Islet of Langerhans (tissue), 1 donor: ENCODE results near the gene NTM.
"Not testable (repeated sequence)": the region's sequence is repeated elsewhere in the genome, so short reads cannot be mapped to it uniquely, and the experiment has no call there.

ENCODE experiments used
- FAIRE-seq: peaks from one replicate; lab custom pipeline; 2011; peaks lifted over from hg19 to GRCh38; lab: Jason Lieb, UNC

NTM gene

GRCh38 chr11:131422029-131422428 is 51.6 kb downstream of the NTM start:
- no peak for FAIRE-seq

- no peak for FAIRE-seq
These were observed 52.1 kb downstream of the NTM start for GRCh38 chr11:131422496-131422895.

DNA sequence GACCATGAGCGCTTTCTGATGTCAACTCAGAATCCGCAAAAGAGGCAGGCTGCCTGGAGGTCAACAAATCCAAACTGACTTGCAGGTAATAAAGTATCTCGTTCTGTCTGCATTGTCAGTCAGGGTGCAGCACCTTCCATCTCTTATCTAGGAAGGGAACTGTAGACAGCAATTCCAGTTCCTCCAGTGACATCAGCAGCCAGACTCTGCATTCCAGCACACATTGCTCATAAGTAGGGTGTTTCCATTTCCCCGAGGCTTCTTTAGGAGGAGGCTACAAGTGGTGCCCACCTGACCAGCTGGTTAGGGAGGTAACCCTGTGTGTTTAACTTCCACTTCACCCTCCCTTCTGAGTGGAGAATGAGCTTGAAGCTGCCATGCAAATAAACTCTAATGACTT is 53.3 kb downstream of the NTM start:
- no peak for FAIRE-seq

DNA sequence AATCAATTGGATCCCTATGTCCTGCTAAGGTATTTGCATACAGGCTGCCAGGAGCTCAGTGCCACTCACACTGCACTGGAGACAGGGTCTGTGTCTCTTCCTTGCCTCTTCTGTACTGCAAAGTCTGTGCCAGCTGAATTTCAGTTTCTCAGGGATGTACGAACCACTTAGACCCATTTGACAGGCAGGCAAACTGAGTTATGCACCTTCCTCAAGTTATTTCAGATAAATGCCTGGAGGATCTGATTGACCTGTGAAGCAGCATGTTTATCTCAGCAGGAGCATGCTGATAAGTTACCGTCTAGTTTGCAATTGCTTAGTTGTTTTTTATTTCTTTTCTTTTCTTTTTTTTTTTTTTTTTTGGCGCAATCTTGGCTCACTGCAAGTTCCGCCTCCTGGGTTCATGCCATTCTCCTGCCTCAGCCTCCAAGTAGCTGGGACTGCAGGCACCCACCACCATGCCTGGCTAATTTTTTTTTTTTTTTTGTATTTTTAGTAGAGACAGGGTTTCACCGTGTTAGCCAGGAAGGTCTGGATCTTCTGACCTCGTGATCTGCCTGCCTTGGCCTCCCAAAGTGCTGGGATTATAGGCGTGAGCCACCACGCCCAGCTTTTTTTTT is 54.0 kb downstream of the NTM start:
- FAIRE-seq: not testable (repeated sequence)

DNA sequence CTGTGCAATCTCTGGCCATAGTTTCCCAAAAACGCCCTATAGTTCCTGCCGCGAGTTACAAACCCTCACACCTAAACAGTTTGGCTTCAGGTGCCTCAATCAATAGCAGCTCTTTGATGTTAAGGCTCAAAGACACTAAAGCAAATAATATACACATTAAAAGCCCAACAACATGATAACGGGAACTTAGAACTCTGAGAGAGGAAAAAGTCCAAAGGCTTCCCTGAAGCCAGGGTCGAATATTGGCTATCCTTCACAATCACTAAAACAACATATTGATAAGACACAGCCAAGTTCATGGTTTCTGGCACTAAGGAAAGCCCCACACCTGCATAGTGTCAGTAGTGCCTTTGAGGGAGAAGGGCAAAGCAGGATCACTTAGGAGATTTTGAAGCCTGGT is 54.9 kb downstream of the NTM start:
- no peak for FAIRE-seq

DNA sequence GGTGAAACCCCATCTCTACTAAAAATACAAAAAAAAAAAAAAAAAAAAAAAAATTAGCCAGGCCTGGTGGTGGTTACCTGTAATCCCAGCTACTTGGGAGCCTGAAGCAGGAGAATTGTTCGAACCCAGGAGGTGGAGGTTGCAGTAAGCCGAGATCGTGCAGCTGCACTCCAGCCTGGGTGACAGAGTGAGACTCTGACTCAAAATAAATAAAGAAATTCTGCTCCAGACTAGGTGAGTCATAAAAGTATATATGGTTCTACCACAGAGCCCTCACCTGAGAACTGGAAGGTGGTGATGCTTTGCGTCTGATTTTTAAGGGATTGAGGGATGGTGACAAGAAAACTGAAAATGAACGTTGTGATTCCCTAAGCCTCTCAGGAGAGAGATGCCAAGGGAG is 58.4 kb downstream of the NTM start:
- FAIRE-seq: no peak

GRCh38 chr11:131430473-131431208 is 60.2 kb downstream of the NTM start:
- FAIRE-seq: no peak

- FAIRE-seq: no peak
These were observed 70.8 kb downstream of the NTM start for GRCh38 chr11:131441051-131441810.

GRCh38 chr11:131446590-131447275 is 76.3 kb downstream of the NTM start:
- no peak for FAIRE-seq

- FAIRE-seq: no peak
These were observed 76.9 kb downstream of the NTM start for GRCh38 chr11:131447277-131447815.

DNA sequence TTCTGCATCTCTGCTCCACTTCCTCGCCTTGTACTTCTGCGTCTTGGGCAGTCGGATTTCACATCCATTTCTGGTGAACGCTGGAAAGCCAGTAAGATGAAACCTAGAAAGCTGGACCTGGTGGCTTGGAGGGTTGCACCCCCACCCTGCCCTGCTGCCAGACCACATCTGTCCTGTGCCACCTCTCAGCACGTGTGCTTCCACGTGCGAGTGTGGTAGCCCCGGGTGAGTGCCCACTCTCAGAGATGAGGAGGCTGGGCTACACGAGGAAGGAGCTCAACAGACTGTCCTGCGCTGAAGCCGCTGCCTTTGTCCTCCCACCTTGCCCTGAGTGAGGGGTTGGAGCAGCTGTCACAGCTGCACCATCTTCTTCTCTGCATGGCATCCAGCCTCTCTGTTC is 77.5 kb downstream of the NTM start:
- FAIRE-seq: no peak

- FAIRE-seq: no peak
These were observed 78.9 kb downstream of the NTM start for GRCh38 chr11:131449036-131450019.

- no peak for FAIRE-seq
These were observed 84.1 kb downstream of the NTM start for GRCh38 chr11:131454490-131454889.

DNA sequence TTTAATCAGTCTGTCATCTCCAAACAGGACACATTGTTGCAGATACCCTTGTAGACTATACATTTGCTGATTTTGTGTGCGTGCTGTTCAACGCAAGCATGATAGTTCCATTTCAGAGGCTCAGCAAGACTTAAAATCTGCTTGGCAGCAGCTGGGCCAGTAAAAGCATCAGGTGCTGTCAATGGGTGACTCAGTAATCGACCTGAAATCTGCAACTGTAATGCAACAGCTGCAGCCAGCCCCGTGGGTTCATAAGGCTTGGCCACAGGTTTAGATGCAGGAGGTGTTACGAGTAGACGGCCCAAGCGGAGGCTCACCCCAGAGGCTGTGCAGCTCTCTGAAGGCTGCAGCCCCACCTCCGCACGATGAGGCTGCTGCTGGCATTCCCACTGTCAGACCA is 84.6 kb downstream of the NTM start:
- no peak for FAIRE-seq

DNA sequence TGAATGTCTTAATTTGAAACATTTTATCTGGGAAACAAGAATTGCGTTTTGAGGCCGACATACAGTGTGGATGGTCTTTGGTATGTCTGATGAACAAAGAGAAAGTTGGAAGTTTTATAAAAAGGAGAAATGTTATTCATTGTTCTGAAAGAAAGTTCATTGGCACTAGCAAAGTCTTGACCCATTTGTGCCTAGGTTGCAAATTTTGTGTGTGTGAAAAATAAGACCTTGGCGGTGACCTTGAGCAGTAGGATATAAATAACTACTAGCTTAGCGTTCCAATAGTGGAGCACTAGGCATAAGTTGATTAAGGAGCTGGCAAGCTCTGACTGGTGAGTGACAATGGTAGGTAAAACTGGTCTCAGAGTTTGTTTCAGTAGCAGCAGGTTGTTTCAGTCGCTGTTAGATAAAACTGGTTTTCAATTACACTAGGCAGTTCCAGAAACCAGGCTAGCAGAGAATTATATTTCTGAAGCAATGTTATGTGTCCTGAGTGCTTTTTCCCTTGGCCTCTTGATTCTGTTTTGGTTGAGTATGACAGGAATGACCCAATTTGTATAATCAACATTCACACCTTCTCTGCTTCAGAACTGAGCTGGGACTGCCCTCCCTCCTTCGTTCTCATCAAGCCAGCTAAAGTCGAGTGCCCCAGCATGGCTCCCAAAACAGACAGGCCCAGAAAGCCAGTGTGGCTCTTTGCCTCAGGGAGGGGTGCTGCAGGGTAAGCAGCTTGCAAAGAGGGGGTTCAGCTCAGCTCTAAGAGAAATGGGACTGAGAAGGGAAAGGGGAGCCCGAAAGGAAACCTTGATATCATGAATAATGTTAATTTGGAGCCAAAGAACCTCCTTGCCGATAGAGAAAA is 85.7 kb downstream of the NTM start:
- no peak for FAIRE-seq

- no peak for FAIRE-seq
These were observed 86.7 kb downstream of the NTM start for GRCh38 chr11:131457163-131457562.

DNA sequence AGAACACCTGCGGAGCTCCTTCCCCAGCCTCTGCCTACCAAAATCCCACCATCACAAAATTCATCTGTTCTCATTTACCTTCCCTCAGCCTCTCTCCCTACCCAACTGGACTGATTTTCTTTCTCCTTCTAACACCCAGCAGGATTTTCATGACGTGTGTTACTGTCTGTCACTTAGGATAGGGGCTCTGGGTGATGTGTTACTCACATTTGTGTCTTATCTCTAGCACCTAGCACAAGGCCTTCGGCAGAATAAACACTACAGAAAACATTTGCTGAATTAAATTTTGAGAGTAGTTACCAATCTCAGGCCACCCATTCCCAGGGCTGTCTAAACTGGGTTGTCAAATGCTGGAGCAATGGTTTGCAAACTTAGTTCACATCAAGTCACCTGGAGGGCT is 88.0 kb downstream of the NTM start:
- FAIRE-seq: no peak

GRCh38 chr11:131460931-131461330 is 90.5 kb downstream of the NTM start:
- no peak for FAIRE-seq

DNA sequence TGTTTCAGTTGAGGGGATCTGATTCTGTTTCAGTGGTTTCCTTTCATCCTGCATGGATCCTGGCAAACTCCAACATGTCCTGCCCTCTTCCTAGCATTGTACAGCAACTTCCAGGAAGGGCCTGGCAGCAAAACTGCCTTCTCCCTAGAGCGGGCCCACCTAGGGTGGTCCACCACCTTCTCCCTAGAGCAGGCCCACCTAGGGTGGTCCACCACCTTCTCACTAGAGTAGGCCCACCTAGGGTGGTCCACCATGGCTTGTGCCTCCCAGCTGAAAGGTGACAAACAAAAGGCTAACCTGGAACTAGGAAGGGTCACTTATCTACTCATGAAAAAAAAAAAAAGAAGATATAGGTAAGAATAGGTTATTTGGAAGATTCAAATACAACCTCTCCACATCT is 92.2 kb downstream of the NTM start:
- no peak for FAIRE-seq

DNA sequence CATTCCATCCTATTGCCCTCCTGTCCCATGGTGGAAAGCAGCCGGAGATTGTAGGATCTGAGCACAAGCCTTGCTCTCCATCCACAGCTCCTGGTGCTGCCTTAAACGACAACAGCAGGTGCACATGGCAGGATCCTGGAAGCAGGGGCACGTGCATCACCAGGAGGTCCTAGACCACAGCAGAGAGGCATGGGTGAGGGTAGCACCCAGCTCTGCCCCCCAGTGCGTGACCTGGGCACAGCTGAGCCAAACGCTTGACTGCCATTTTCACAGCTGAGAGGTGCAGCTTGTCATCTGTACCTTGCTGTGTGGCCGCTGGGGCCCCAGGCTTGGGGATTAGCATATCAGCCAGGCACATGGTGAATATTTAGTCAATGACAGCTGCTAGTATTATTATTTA is 92.7 kb downstream of the NTM start:
- no peak for FAIRE-seq
